Activated T-helper 2 cell treated with anti-CD3 and anti-CD28 coated beads, Interferon-gamma antibody, Interleukin-2, Interleukin-4, amounts not matched to agents 10 μg/mL and 5 μg/mL and 100 μg/mL, durations not matched to agents 14 hours and 24 hours and 36 hours (primary cell): Measurements from ENCODE around the gene S100A8. TPM values are rescaled to one million over a fixed set of nuclear protein-coding genes. Genes with fewer than 3 reads are reported as not detected.

Experiments used
- DNase-seq: peaks from one replicate; pipeline ENCODE4 v3.0.0; 2021; ENCODE audit warnings: low spot score
- H3K27ac Mint-ChIP-seq: one replicate; pipeline ENCODE4 v1.8.0; 2021; ENCODE audit warnings: mixed read lengths
- H3K27me3 Mint-ChIP-seq: one replicate; pipeline ENCODE4 v1.8.0; 2021; ENCODE audit warnings: low read depth, mixed read lengths
- H3K36me3 Mint-ChIP-seq: one replicate; pipeline ENCODE4 v1.8.0; 2021; ENCODE audit warnings: low read depth, mixed read lengths
- H3K4me1 Mint-ChIP-seq: one replicate; pipeline ENCODE4 v1.8.0; 2021; ENCODE audit warnings: low read depth, mixed read lengths
- H3K4me3 Mint-ChIP-seq: one replicate; pipeline ENCODE4 v1.8.0; 2021; ENCODE audit warnings: low read depth, mild to moderate bottlenecking, moderate library complexity, mixed read lengths
- H3K9me3 Mint-ChIP-seq: one replicate; pipeline ENCODE4 v1.8.0; 2021; ENCODE audit warnings: mixed read lengths
- intact Hi-C: fragments of 100-400 bp; cut with micrococcal nuclease; formaldehyde crosslinking; loops from one replicate; pipeline ENCODE4 v1.15.1; 2023
- total RNA-seq: library from RNA; stranded (reverse); gene quantifications from 2 replicates; pipeline ENCODE4 v1.2.3, GENCODE V29; 2022

S100A8 gene
- total RNA-seq, 1 donor from 2014 or later, result not detected

DNA sequence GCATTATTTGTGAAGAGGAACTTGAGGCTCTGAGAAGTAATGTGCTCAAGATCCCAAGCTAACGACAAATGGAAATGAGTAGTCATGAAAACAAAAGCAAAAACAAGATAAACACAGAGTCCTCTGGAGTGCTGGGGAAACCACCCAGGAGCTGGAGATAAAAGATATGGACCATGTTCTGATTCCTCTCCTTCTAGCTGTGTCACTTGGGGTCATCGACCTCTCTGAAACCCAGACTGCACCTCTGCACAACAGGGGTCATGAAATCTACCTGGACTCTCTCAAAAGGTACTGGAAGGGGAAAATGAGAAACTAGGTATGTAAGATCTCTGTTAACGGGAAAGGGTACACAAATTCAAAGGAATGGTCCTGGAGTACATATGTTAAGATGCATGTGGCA lies 48.7 kb downstream of the S100A8 start:
- intact Hi-C loops, result no loop called here
- Mint-ChIP-seq H3K27ac (no peak overlapping the region), H3K27me3 (peaks cover 36% of the 10 kb centered on the region), H3K4me1 (peaks cover 20% of the 10 kb centered on the region), H3K4me3 (no peak overlapping the region), H3K9me3 (no peaks in the 10 kb centered on the region), H3K36me3 (no peaks in the 10 kb centered on the region)
- no peak for DNase-seq

DNA sequence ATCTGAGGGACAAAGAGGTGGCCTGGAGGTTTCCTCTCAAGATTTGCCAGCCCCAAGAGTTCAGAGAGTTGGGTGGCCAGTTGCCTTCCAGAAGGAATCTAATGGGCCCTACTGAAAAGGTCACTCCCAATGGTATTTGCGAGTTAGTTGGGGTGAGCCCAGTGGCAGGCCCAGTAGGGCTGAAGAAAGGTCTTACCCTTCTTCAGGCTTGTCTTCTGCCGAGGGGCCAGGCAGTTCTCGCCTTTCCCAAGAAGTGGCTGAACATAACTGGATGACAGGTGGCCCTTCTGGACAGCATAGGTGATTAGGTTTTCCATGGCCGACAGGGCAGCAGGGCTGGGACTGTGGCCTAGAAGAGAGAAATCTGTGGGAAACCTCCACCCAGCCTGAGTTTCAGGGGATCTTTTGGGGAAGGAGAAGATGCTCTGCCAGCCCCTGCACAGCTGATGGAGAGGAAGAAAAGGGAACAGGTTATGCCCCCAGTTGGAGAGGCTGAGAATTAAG lies 49.4 kb downstream of the S100A8 start:
- Mint-ChIP-seq H3K27ac (no peak overlapping the region), H3K9me3 (no peaks in the 10 kb centered on the region), H3K27me3 (peaks cover 34% of the 10 kb centered on the region), H3K36me3 (no peaks in the 10 kb centered on the region), H3K4me3 (no peak overlapping the region), H3K4me1 (peaks cover 20% of the 10 kb centered on the region)
- intact Hi-C loops, result no loop called here
- no peak for DNase-seq

DNA sequence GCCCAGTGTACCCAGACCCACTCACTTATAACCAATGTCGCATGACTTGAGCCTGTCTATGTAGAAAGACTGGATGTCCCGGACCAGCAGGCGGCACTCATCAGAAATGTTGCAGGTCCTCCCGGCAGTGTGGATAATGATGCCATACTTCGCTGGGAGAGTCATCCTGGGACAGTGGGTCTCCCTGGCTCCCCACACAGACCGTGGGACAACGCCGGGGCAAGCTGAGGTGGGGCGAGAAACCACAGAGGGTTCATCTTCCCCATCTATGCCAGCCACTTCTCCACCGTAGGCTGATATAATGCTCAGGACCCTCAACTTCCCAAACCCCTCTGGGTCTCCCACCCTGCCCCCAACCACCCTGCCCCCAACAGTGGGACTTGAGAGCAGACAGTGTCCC lies 50.5 kb downstream of the S100A8 start:
- no peak overlapping the region for H3K27ac Mint-ChIP-seq
- no peak for DNase-seq

More for the DNA sequence above, 50.5 kb downstream of the S100A8 start:
- intact Hi-C loops, result no loop called here
- Mint-ChIP-seq H3K27me3 (peaks cover 27% of the 10 kb centered on the region), H3K9me3 (no peaks in the 10 kb centered on the region), H3K4me1 (peaks cover 14% of the 10 kb centered on the region), H3K36me3 (no peaks in the 10 kb centered on the region), H3K4me3 (no peak overlapping the region)

Other genes starting within 250 kb of the S100A8 start
- not detected in 2 replicates for gene SPRR2G, start 240.2 kb downstream of the S100A8 start, total RNA-seq
- not detected in 2 replicates for gene LELP1, start 187.6 kb downstream of the S100A8 start, total RNA-seq
- not detected in 2 replicates for gene PRR9, start 173.5 kb downstream of the S100A8 start, total RNA-seq
- not detected in 2 replicates for gene LORICRIN, start 131.4 kb downstream of the S100A8 start, total RNA-seq
- not detected in 2 replicates for gene PGLYRP3, start 78.1 kb downstream of the S100A8 start, total RNA-seq
- not detected in 2 replicates for gene PGLYRP4, start 42.2 kb downstream of the S100A8 start, total RNA-seq
- gene S100A9, start 33.2 kb downstream of the S100A8 start, total RNA-seq, result not detected in 2 replicates
- gene S100A12, start 15.5 kb downstream of the S100A8 start, total RNA-seq, result not detected in 2 replicates
- not detected in 2 replicates for gene S100A7A, start 25.4 kb upstream of the S100A8 start, total RNA-seq
- not detected in 2 replicates for gene S100A7, start 69.6 kb upstream of the S100A8 start, total RNA-seq
- gene S100A6, start 144.9 kb upstream of the S100A8 start, total RNA-seq, result 209 and 229 TPM in 2 replicates
- gene S100A5, start 149.9 kb upstream of the S100A8 start, total RNA-seq, result 1.8 and 2.4 TPM in 2 replicates
- 175 and 181 TPM in 2 replicates for gene S100A4, start 154.7 kb upstream of the S100A8 start, total RNA-seq
- gene S100A3, start 158.2 kb upstream of the S100A8 start, total RNA-seq, result not detected in 2 replicates
- gene S100A2, start 174.8 kb upstream of the S100A8 start, total RNA-seq, result 0.44 and 0.75 TPM in 2 replicates
- not detected in 2 replicates for gene S100A16, start 222.1 kb upstream of the S100A8 start, total RNA-seq
- gene S100A14, start 225.3 kb upstream of the S100A8 start, total RNA-seq, result not detected in 2 replicates
- 3.9 and 4.0 TPM in 2 replicates for gene S100A13, start 236.4 kb upstream of the S100A8 start, total RNA-seq
- gene S100A1, start 237.4 kb upstream of the S100A8 start, total RNA-seq, result not detected in 2 replicates
- 94.6 and 98.7 TPM in 2 replicates for gene CHTOP, start 243.0 kb upstream of the S100A8 start, total RNA-seq